GM18867 (cell line): ENCODE results near the gene HSD17B2.
"Not testable (repeated sequence)": the region's sequence is repeated elsewhere in the genome, so short reads cannot be mapped to it uniquely, and the experiment has no call there.

Source experiments
- ATAC-seq: cut with Tn5 transposase; IDR thresholded peaks from one replicate; pipeline ENCODE4 v1.9.1; 2021; ENCODE audit warnings: mild to moderate bottlenecking, moderate library complexity; ENCODE audit not compliant: unreplicated experiment

The HSD17B2 gene

GRCh38 chr16:82118749-82119148, 83.7 kb downstream of the HSD17B2 start:
- ATAC-seq = no peak

- no peak for ATAC-seq
Observed at GRCh38 chr16:82119405-82119804, 84.4 kb downstream of the HSD17B2 start.

DNA sequence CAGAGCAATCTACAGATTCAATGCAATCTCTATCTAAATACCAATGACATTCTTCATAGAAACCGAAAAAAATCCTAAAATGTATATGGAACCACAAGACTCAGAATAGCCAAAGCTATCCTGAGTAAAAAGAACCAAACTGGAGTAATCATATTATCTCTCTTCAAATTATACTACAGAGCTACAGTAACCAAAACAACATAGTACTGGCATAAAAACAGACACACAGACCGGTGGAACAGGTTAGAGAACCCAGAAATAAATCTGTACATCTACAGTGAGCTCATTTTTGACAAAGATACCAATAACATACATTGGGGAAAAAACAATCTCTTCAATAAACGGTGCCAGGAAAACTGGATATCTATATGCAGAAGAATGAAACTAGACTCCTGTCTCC, 89.6 kb downstream of the HSD17B2 start:
- ATAC-seq = no peak

GRCh38 chr16:82129881-82130280, 94.8 kb downstream of the HSD17B2 start:
- ATAC-seq = no peak

DNA sequence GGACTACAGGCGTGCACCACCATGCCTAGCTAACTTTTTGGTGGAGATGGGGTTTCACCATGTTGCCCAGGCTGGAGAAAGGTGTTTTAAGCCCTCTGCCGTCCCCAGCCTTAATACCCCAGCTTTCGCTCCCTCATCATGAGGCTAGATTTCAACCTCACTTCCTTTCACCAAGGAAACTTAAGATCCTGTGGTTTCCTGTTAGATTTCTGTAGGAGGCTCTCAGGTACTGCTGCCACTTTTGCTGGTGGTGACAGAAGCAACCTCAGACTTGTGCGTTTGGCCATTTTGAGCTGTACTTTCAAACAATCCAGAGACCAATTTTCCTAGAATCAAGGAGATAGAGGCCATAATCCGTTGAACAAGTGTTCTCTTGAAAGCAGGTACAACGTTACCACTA, 98.7 kb downstream of the HSD17B2 start:
- no peak for ATAC-seq

DNA sequence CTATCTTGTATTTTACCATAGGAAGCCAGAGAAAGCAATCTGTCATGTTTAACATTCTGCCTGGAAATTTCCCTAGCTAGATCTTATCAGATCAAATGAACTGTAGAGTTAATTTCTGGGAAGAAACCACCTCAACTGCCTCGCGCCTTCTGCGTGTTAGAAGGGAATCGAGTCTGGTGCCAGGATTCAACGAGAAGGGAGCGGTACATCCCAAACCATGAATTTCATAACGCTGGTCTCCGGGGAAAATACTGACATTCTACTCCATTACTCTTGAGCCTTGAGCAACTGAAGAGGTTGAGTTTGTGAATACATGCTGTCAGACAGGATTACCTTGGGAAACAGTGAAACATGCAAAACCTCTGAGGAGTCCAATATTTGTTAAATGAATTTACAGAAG, 99.8 kb downstream of the HSD17B2 start:
- no peak for ATAC-seq

- no peak for ATAC-seq
Observed at GRCh38 chr16:82135844-82136243, 100.8 kb downstream of the HSD17B2 start.

DNA sequence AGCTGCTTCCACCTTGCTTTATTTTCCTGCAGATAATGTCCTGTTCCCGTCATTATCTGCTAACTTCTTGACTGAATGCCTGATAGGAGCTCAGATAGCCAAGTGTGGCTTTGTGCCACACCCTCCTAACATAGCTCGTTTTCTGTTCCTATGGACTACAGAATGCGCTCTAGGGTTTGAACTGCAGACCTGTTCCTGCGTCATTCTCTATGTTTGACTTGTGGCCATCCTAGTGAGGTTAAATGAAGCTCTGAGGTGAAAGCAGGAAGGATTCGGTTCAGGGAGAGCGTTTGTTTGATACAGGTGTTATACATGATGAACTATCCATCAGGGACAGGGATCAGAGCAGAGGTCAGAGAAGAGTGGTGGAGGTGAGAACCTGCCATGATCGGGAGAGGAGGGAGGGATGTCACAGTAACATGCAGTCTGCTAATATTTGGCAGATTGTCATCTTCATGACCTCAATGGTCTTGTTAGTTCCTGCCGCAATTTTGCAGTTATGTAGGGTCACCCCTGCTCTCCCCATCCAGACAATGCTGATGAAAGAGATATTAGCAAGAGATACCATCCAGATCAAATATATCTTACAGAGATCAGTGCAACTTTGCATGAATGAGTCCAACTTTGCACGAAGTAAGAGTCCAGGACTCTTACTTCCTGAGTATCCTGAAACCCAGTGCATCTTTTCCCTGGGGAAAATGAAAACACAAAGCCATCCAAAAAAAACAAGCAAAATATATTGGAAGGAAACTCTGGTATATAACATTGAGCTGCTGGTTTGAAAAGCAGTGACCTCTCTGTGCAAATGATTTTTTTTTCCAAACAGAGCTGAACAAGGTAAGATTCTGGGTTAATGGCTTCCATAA, 102.1 kb downstream of the HSD17B2 start:
- ATAC-seq = no peak

DNA sequence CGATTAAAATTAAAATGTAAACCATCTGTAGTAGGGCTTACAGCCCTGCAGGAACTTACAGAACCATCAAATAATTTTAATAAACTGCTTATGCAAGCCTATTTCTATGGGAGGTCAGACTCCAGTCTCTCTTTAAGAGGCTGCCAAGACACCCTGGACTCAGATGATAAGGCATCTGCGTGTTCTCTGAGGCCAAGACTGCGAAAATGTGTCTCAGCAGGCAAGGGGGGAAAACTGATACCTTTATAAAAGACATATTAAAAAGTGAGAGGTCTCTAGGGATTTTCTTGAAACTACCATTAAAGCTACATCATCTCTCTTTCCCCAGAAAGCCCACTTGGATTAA, 102.7 kb downstream of the HSD17B2 start:
- ATAC-seq = no peak

GRCh38 chr16:82138478-82139285, 103.6 kb downstream of the HSD17B2 start:
- ATAC-seq = no peak

DNA sequence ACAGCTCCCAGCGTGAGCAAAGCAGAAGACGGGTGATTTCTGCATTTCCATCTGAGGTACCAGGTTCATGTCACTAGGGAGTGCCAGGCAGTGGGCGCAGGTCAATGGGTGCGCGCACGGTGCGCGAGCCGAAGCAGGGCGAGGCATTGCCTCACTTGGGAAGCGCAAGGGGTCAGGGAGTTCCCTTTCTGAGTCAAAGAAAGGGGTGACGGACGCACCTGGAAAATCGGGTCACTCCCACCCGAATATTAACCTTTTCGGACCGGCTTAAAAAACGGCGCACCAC, 104.2 kb downstream of the HSD17B2 start:
- ATAC-seq = not testable (repeated sequence)

DNA sequence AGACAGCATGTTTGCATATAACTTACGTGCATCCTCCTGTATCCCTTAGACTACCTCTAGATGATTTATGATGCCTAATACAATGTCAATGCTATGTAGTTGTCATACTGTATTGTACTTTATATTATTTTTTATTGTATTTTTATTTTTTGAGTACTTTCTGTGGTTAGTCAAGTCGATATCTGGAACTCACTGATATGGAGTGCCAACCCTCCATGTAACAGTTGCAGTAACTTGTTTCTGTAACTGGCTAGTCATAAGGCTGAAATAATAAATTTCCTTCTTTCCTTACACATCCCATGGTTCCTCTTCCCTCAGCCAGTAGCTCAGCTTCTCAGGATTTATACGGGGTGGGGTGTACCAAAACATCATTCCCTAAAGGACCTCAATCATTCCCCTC, 111.5 kb downstream of the HSD17B2 start:
- ATAC-seq = no peak

DNA sequence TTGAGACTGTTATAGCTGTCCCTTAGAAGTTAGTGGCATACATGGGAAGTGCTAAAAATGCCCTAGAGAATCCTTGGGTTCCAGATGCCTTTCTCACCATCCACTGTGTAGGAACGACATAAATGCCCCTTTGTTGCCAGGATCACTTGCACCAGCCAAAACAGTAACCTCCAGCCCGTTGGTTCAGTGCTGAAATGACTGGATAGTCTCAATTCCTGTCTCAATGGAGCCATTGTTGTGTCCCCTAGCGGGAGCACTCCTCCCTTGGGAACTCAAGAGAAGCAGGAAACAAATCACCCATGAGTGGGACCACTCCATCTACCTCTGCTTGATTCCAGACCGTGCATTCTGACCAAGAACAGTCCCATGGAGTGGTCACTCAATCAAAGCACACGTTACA, 111.9 kb downstream of the HSD17B2 start:
- no peak for ATAC-seq

DNA sequence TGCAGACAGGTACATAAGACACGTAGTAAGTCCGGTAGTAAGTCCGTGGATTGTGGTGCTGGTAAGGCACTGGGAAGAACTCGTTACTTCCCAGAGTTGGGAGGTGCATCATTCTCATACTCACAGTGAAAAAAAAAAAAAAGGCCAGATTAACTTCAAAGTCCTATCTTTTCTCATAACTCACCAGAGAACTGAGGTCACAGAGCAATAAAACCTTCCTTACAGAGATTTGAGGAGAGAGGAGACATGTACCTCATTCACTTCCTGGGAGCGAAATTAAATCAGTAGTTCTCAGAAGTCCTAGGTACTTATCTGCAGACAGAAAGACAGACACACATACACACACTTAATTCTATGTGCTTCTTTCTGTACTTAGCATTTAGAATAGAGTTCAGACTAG, 112.5 kb downstream of the HSD17B2 start:
- no peak for ATAC-seq
